SJSA1 (cell line): ENCODE results near the gene MBLAC2. TPM values are rescaled to one million over a fixed set of nuclear protein-coding genes. Genes with fewer than 3 reads are reported as not detected.

Source experiments
- DNase-seq, 2 experiments: peaks; one replicate each; pipeline ENCODE4 v3.0.0-alpha.2; 2015 to 2020; ENCODE audit warnings: low spot score in 2 of 2, low read depth in 1 of 2
- H3K27ac ChIP-seq: fragments of 250-450 bp; sonication (Bioruptor Pico); 2 replicates; pipeline ENCODE4 v1.5.1; 2020; ENCODE audit warnings: mild to moderate bottlenecking, moderate library complexity
- H3K27me3 ChIP-seq: fragments of 250-450 bp; sonication (Bioruptor Pico); replicated peaks from 2 replicates; pipeline ENCODE4 v1.5.1; 2020; ENCODE audit warnings: mild to moderate bottlenecking, moderate library complexity
- H3K36me3 ChIP-seq: fragments of 250-450 bp; sonication (Bioruptor Pico); 2 replicates; pipeline ENCODE4 v1.5.1; 2020; ENCODE audit warnings: mild to moderate bottlenecking
- H3K4me1 ChIP-seq: fragments of 250-450 bp; sonication (Bioruptor Pico); replicated peaks from 2 replicates; pipeline ENCODE4 v1.6.1; 2021; ENCODE audit warnings: mild to moderate bottlenecking
- H3K4me3 ChIP-seq: fragments of 250-450 bp; sonication (Bioruptor Pico); 2 replicates; pipeline ENCODE4 v1.5.1; 2020; ENCODE audit warnings: mild to moderate bottlenecking
- H3K9me3 ChIP-seq: fragments of 250-450 bp; sonication (Bioruptor Pico); replicated peaks from 2 replicates; pipeline ENCODE4 v1.5.1; 2020; ENCODE audit warnings: mild to moderate bottlenecking
- total RNA-seq: library from RNA; depleted of rRNA; stranded (reverse); fragments of >200 nt; shearing (Covaris generic); gene quantifications from 2 replicates; pipeline ENCODE4 v1.2.3, GENCODE V29; 2014; rRNA removed

MBLAC2 gene
- total RNA-seq, 1 experiment from 2014 or later: 3.1 TPM

- no peak for DNase-seq
- no peaks in the 10 kb centered on the region for H3K4me1 ChIP-seq
- no peak overlapping the region for H3K27ac ChIP-seq
- H3K27me3 ChIP-seq: peaks cover 7% of the 10 kb centered on the region
- H3K9me3 ChIP-seq: no peaks in the 10 kb centered on the region
- no peak overlapping the region for H3K4me3 ChIP-seq
- H3K36me3 ChIP-seq: no peaks in the 10 kb centered on the region
Observed at GRCh38 chr5:90424245-90424644, 50.3 kb downstream of the MBLAC2 start.

GRCh38 chr5:90421136-90421535 is 53.4 kb downstream of the MBLAC2 start:
- H3K9me3 ChIP-seq: no peaks in the 10 kb centered on the region
- no peaks in the 10 kb centered on the region for H3K36me3 ChIP-seq
- DNase-seq: no peak
- H3K27ac ChIP-seq: no peak overlapping the region
- no peak overlapping the region for H3K4me3 ChIP-seq
- H3K4me1 ChIP-seq: no peaks in the 10 kb centered on the region
- 0 out of 2 replicates have a peak, but pooled peaks cover 5% of the 10 kb centered on the region for H3K27me3 ChIP-seq

- Histone ChIP-seq H3K27ac (no peak overlapping the region), H3K9me3 (no peaks in the 10 kb centered on the region), H3K36me3 (no peaks in the 10 kb centered on the region), H3K27me3 (0 out of 2 replicates have a peak, but pooled peaks cover 2% of the 10 kb centered on the region), H3K4me3 (no peak overlapping the region), H3K4me1 (no peaks in the 10 kb centered on the region)
- DNase-seq: no peak
Observed at GRCh38 chr5:90418214-90418613, 56.4 kb downstream of the MBLAC2 start.

GRCh38 chr5:90410178-90410762 is 64.3 kb downstream of the MBLAC2 start:
- Histone ChIP-seq H3K4me3 (peak overlapping the region; percentile 67), H3K36me3 (peaks cover 7% of the 10 kb centered on the region), H3K27me3 (no peaks in the 10 kb centered on the region), H3K27ac (peak overlapping the region; percentile 88), H3K9me3 (no peaks in the 10 kb centered on the region), H3K4me1 (peaks cover 15% of the 10 kb centered on the region)
- DNase-seq: no peak

- Histone ChIP-seq H3K9me3 (no peaks in the 10 kb centered on the region), H3K4me3 (peak within 1 kb of the TSS; percentile 67), H3K4me1 (peaks cover 15% of the 10 kb centered on the region), H3K27me3 (no peaks in the 10 kb centered on the region), H3K27ac (peak within 1 kb of the TSS; percentile 88), H3K36me3 (peaks cover 7% of the 10 kb centered on the region)
- peak; percentile 91 to 93 for DNase-seq
Observed at GRCh38 chr5:90409318-90410177, 65.0 kb downstream of the MBLAC2 start, which contains the start of gene CETN3. Gene CETN3 (minus strand): TSS chr5:90409756. CDS start chr5:90409661, 95 bp downstream.

GRCh38 chr5:90408571-90409317 is 65.8 kb downstream of the MBLAC2 start:
- Histone ChIP-seq H3K36me3 (peaks cover 7% of the 10 kb centered on the region), H3K27me3 (no peaks in the 10 kb centered on the region), H3K27ac (peak overlapping the region; percentile 83), H3K9me3 (no peaks in the 10 kb centered on the region), H3K4me1 (peaks cover 15% of the 10 kb centered on the region), H3K4me3 (peak overlapping the region; percentile 67)
- no peak for DNase-seq

Other genes with a start within 250 kb of the MBLAC2 start
- gene CETN3, start 65.0 kb downstream of the MBLAC2 start, total RNA-seq: 23.8 and 75.7 TPM in 2 replicates
- 2.5 and 5.0 TPM in 2 replicates for gene POLR3G, start 93 bp upstream of the MBLAC2 start, total RNA-seq
- gene LYSMD3, start 54.8 kb upstream of the MBLAC2 start, total RNA-seq: 12.2 and 20.0 TPM in 2 replicates
- gene ADGRV1, start 84.0 kb upstream of the MBLAC2 start, total RNA-seq: 0.13 TPM in 1 of 2 replicates, not detected in the other